ENCODE measurements around the gene PPP3R2. TPM values are rescaled to one million over a fixed set of nuclear protein-coding genes. Genes with fewer than 3 reads are reported as not detected.

The PPP3R2 gene
- total RNA-seq, 1 donor, result not detected

- DNase-seq (ENCODE audit: low read depth), result no peak
- TF ChIP-seq, protein P1, sequence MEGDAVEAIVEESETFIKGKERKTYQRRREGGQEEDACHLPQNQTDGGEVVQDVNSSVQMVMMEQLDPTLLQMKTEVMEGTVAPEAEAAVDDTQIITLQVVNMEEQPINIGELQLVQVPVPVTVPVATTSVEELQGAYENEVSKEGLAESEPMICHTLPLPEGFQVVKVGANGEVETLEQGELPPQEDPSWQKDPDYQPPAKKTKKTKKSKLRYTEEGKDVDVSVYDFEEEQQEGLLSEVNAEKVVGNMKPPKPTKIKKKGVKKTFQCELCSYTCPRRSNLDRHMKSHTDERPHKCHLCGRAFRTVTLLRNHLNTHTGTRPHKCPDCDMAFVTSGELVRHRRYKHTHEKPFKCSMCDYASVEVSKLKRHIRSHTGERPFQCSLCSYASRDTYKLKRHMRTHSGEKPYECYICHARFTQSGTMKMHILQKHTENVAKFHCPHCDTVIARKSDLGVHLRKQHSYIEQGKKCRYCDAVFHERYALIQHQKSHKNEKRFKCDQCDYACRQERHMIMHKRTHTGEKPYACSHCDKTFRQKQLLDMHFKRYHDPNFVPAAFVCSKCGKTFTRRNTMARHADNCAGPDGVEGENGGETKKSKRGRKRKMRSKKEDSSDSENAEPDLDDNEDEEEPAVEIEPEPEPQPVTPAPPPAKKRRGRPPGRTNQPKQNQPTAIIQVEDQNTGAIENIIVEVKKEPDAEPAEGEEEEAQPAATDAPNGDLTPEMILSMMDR (IDR thresholded peaks at IDR 0.05; ENCODE audit: insufficient read depth, low read depth, low read length), result no peak
- no peak overlapping the region for H3K4me3 ChIP-seq (ENCODE audit: low read depth, low read length)
Observed at GRCh38 chr9:101579711-101580545, 14.8 kb downstream of the PPP3R2 start.

DNA sequence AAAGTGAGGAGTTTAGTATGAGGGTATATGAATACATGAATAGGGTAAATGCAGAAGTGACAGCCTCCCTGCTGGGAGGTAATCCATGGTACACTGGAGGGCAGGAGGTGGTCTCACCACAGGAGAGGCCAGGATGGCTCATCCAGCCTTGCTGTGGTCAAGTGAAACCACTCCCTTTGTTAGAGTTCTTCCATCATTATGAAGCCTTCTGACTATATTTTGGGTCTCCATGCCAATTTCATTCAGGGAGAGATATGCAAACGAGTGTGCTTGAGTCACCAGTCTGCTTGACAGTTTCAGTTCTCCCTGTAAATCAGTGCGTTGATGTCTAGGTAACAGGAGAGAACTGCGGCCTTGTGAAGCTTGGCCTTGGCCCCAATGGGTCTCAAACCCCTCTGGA, 16.4 kb downstream of the PPP3R2 start:
- no peak for DNase-seq (ENCODE audit: low read depth)

DNA sequence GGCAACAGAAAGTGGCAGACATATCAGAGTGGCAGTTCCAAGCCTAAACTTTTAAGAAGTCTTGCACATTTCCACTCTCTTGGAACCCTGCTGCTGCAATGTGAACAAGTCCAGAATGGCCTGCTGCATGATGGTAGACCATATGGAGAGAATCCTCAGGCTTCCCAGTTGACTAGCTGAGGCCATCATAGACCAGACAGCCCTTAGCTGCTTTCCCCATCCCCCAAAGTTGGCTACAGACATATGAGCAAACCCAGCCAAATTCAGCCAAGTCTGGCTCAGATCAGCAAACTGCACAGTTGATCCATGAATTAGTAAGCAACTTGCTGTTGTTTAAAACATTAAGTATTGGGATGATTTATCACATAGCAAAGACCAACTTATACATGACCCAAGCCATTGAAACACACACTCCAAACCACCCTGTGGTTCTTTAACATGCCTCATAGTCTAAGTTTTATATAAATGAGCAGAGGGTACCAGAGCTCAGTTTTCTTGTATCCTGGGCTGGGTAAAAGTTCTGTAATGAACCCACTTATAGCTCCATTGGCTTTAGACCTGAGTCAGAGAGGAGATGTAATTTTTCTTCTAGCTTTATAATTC, 19.9 kb downstream of the PPP3R2 start:
- no peak for DNase-seq (ENCODE audit: low read depth)
- TF ChIP-seq, protein P1 (IDR thresholded peaks at IDR 0.05; ENCODE audit: insufficient read depth, low read depth, low read length), result no peak
- no peak overlapping the region for H3K4me3 ChIP-seq (ENCODE audit: low read depth, low read length)

More for the DNA sequence above, 16.4 kb downstream of the PPP3R2 start:
- H3K4me3 ChIP-seq (ENCODE audit: low read depth, low read length), result no peak overlapping the region
- TF ChIP-seq, protein P1 (IDR thresholded peaks at IDR 0.05; ENCODE audit: insufficient read depth, low read depth, low read length), result no peak

GRCh38 chr9:101572316-101572715, 22.5 kb downstream of the PPP3R2 start:
- TF ChIP-seq, protein P1 (IDR thresholded peaks at IDR 0.05; ENCODE audit: insufficient read depth, low read depth, low read length), result no peak
- no peak for DNase-seq (ENCODE audit: low read depth)
- H3K4me3 ChIP-seq (ENCODE audit: low read depth, low read length), result no peak overlapping the region

DNA sequence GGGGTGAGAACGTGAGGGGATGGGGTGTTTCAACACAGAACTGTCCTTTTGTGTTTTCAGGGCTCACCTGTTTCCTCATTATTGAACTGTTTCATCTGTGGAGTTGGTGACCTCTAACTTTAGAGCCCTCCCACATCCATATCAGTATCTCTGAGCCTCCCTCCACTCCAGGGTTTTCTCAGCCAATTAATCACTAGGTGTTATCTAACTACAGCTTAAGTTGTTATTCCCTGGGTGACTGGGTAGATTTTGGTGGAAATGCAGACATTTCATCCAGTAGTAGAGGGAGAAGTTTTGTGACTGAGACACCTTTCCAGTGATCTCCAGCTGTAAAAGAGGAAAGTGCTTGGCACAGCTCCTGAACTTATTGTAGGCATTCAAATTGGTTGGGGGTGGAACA, 23.7 kb downstream of the PPP3R2 start:
- TF ChIP-seq, protein P1 (IDR thresholded peaks at IDR 0.05; ENCODE audit: insufficient read depth, low read depth, low read length), result no peak
- no peak for DNase-seq (ENCODE audit: low read depth)

DNA sequence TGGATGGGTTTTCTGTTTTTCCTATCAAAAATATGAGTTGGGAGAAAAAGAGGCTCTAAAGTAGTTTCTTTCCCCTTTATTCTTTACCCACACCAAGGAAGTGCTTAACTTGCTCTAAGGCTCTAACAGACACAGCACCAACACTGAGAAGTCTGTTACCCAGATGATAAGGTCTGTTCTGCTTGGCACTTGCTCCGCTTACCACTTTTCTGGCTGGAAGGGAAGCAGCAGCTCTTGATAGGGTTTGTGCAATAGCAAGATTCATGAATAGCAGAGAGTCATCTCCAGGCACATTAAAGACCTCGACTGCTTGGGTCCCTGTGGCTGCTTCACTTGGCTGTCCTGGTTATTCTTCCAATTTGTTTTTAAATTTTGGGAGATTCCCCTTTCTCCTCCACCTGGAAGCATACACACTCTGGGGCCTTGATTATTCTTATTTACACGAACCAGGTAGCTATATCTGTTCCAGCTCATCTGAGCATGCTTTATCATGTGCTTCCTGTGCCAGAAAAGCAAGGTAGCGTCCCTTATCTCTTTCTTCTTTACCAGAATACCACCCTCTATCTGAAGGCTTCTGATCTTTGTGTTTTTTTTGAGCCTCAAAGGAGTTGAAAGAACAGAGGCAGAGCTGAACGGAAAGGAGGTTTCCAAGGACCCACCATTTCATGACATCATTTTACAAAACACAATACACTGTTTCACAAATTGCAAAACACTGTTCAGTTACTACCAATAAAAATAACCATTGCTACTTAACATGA, 24.8 kb downstream of the PPP3R2 start:
- no peak overlapping the region for H3K4me3 ChIP-seq (ENCODE audit: low read depth, low read length)
- TF ChIP-seq, protein P1 (IDR thresholded peaks at IDR 0.05; ENCODE audit: insufficient read depth, low read depth, low read length), result no peak
- DNase-seq (ENCODE audit: low read depth), result no peak

More for the DNA sequence above, 23.7 kb downstream of the PPP3R2 start:
- no peak overlapping the region for H3K4me3 ChIP-seq (ENCODE audit: low read depth, low read length)
